ENCODE measurements around the gene HOXD10. TPM values are rescaled to one million over a fixed set of nuclear protein-coding genes. Genes with fewer than 3 reads are reported as not detected.

The HOXD10 gene
- total RNA-seq, 1 experiment from 2014 or later: 0.03 TPM

- DNase-seq: no peak
- Histone ChIP-seq H3K4me3 (ENCODE audit: insufficient read depth, low read depth, low read length) (no peak overlapping the region), H3K36me3 (replicated peaks; ENCODE audit: control insufficient read depth, insufficient read depth, low read length) (no peaks in the 10 kb centered on the region), H3K27me3 (ENCODE audit: control insufficient read depth, insufficient read depth, low read length) (peaks cover 100% of the 10 kb centered on the region)
Observed at GRCh38 chr2:176135035-176135440, 18.5 kb downstream of the HOXD10 start.

- Histone ChIP-seq H3K4me3 (ENCODE audit: insufficient read depth, low read depth, low read length) (peak overlapping the region; percentile 32), H3K36me3 (replicated peaks; ENCODE audit: control insufficient read depth, insufficient read depth, low read length) (no peaks in the 10 kb centered on the region), H3K27me3 (ENCODE audit: control insufficient read depth, insufficient read depth, low read length) (peaks cover 98% of the 10 kb centered on the region)
- DNase-seq: peak; percentile 83
Observed at GRCh38 chr2:176136374-176137251, 20.0 kb downstream of the HOXD10 start.

- Histone ChIP-seq H3K4me3 (ENCODE audit: insufficient read depth, low read depth, low read length) (no peak overlapping the region), H3K27me3 (ENCODE audit: control insufficient read depth, insufficient read depth, low read length) (peaks cover 98% of the 10 kb centered on the region), H3K36me3 (replicated peaks; ENCODE audit: control insufficient read depth, insufficient read depth, low read length) (no peaks in the 10 kb centered on the region)
- no peak for DNase-seq
Observed at GRCh38 chr2:176137252-176137580, 20.6 kb downstream of the HOXD10 start.

- H3K36me3 ChIP-seq (replicated peaks; ENCODE audit: control insufficient read depth, insufficient read depth, low read length): no peaks in the 10 kb centered on the region
- no peak overlapping the region for H3K4me3 ChIP-seq (ENCODE audit: insufficient read depth, low read depth, low read length)
- no peak for DNase-seq
- H3K27me3 ChIP-seq (ENCODE audit: control insufficient read depth, insufficient read depth, low read length): peaks cover 98% of the 10 kb centered on the region
Observed at GRCh38 chr2:176137906-176138305, 21.3 kb downstream of the HOXD10 start.

- peaks cover 98% of the 10 kb centered on the region for H3K27me3 ChIP-seq (ENCODE audit: control insufficient read depth, insufficient read depth, low read length)
- no peak overlapping the region for H3K4me3 ChIP-seq (ENCODE audit: insufficient read depth, low read depth, low read length)
- no peak for DNase-seq
- H3K36me3 ChIP-seq (replicated peaks; ENCODE audit: control insufficient read depth, insufficient read depth, low read length): no peaks in the 10 kb centered on the region
Observed at GRCh38 chr2:176138526-176138922, 21.9 kb downstream of the HOXD10 start.

- DNase-seq: peak; percentile 50
- H3K4me3 ChIP-seq (ENCODE audit: insufficient read depth, low read depth, low read length): no peak overlapping the region
- H3K36me3 ChIP-seq (replicated peaks; ENCODE audit: control insufficient read depth, insufficient read depth, low read length): no peaks in the 10 kb centered on the region
- peaks cover 98% of the 10 kb centered on the region for H3K27me3 ChIP-seq (ENCODE audit: control insufficient read depth, insufficient read depth, low read length)
Observed at GRCh38 chr2:176138923-176139660, 22.5 kb downstream of the HOXD10 start.

- Histone ChIP-seq H3K4me3 (ENCODE audit: insufficient read depth, low read depth, low read length) (peak overlapping the region; percentile 8; the same call in 1 of the 2 replicates), H3K36me3 (replicated peaks; ENCODE audit: control insufficient read depth, insufficient read depth, low read length) (no peaks in the 10 kb centered on the region), H3K27me3 (ENCODE audit: control insufficient read depth, insufficient read depth, low read length) (peaks cover 96% of the 10 kb centered on the region)
- DNase-seq: peak; percentile 54
Observed at GRCh38 chr2:176139661-176140512, 23.3 kb downstream of the HOXD10 start.

- peak; percentile 99 for DNase-seq
- no peaks in the 10 kb centered on the region for H3K36me3 ChIP-seq (replicated peaks; ENCODE audit: control insufficient read depth, insufficient read depth, low read length)
- H3K4me3 ChIP-seq (ENCODE audit: insufficient read depth, low read depth, low read length): peak overlapping the region; percentile 52
- H3K27me3 ChIP-seq (ENCODE audit: control insufficient read depth, insufficient read depth, low read length): peaks cover 96% of the 10 kb centered on the region
Observed at GRCh38 chr2:176140513-176141317, 24.1 kb downstream of the HOXD10 start.

- no peak for DNase-seq
- H3K36me3 ChIP-seq (replicated peaks; ENCODE audit: control insufficient read depth, insufficient read depth, low read length): no peaks in the 10 kb centered on the region
- H3K4me3 ChIP-seq (ENCODE audit: insufficient read depth, low read depth, low read length): no peak overlapping the region
- peaks cover 96% of the 10 kb centered on the region for H3K27me3 ChIP-seq (ENCODE audit: control insufficient read depth, insufficient read depth, low read length)
Observed at GRCh38 chr2:176142281-176142680, 25.7 kb downstream of the HOXD10 start.

GRCh38 chr2:176145085-176145969 lies 28.7 kb downstream of the HOXD10 start:
- no peak overlapping the region for H3K4me3 ChIP-seq (ENCODE audit: insufficient read depth, low read depth, low read length)
- H3K27me3 ChIP-seq (ENCODE audit: control insufficient read depth, insufficient read depth, low read length): peaks cover 96% of the 10 kb centered on the region
- DNase-seq: no peak
- H3K36me3 ChIP-seq (replicated peaks; ENCODE audit: control insufficient read depth, insufficient read depth, low read length): no peaks in the 10 kb centered on the region

GRCh38 chr2:176146101-176146500 lies 29.5 kb downstream of the HOXD10 start:
- Histone ChIP-seq H3K4me3 (ENCODE audit: insufficient read depth, low read depth, low read length) (no peak overlapping the region), H3K36me3 (replicated peaks; ENCODE audit: control insufficient read depth, insufficient read depth, low read length) (no peaks in the 10 kb centered on the region), H3K27me3 (ENCODE audit: control insufficient read depth, insufficient read depth, low read length) (peaks cover 98% of the 10 kb centered on the region)
- DNase-seq: no peak

GRCh38 chr2:176146645-176147044 lies 30.1 kb downstream of the HOXD10 start:
- Histone ChIP-seq H3K27me3 (ENCODE audit: control insufficient read depth, insufficient read depth, low read length) (peaks cover 98% of the 10 kb centered on the region), H3K36me3 (replicated peaks; ENCODE audit: control insufficient read depth, insufficient read depth, low read length) (no peaks in the 10 kb centered on the region), H3K4me3 (ENCODE audit: insufficient read depth, low read depth, low read length) (no peak overlapping the region)
- no peak for DNase-seq

- Histone ChIP-seq H3K4me3 (ENCODE audit: insufficient read depth, low read depth, low read length) (no peak overlapping the region), H3K36me3 (replicated peaks; ENCODE audit: control insufficient read depth, insufficient read depth, low read length) (no peaks in the 10 kb centered on the region)
- DNase-seq: no peak
Observed at GRCh38 chr2:176147210-176147799, 30.7 kb downstream of the HOXD10 start.

More at GRCh38 chr2:176147210-176147799, 30.7 kb downstream of the HOXD10 start:
- H3K27me3 ChIP-seq (ENCODE audit: control insufficient read depth, insufficient read depth, low read length): peaks cover 98% of the 10 kb centered on the region
